ENCODE measurements around the gene DDX3Y.

Gene DDX3Y

GRCh38 chrY:12904618-12905516 is at the start of gene DDX3Y:
Gene DDX3Y (plus strand): TSS chrY:12904868. CDS start chrY:12904937, 69 bp downstream.
- Histone ChIP-seq H3K4me2 (ENCODE audit: low read depth, low read length, poor library complexity, severe bottlenecking) (no peak within 1 kb of the TSS), H3K36me3 (ENCODE audit: low read length) (no peaks in the 10 kb centered on the region), H2AFZ (ENCODE audit: low read depth, low read length, severe bottlenecking) (no peak within 1 kb of the TSS), H3K79me2 (ENCODE audit: insufficient read depth, low read length) (no peaks in the 10 kb centered on the region), H4K20me1 (ENCODE audit: low read depth, low read length) (no peaks in the 10 kb centered on the region), H3K9me3 (ENCODE audit: insufficient read depth, low read length) (no peaks in the 10 kb centered on the region), H3K9ac (ENCODE audit: low read length) (no peak within 1 kb of the TSS), H3K4me3 (ENCODE audit: insufficient read depth, low read length, poor library complexity, severe bottlenecking) (no peak within 1 kb of the TSS), H3F3A (ENCODE audit: insufficient read depth) (no peaks in the 10 kb centered on the region), H3K27ac (ENCODE audit: low read depth, low read length) (no peak within 1 kb of the TSS), H3K9me2 (replicated peaks; ENCODE audit: insufficient read depth, low read length) (no peaks in the 10 kb centered on the region), H3K27me3 (ENCODE audit: low read length) (no peaks in the 10 kb centered on the region)
- TF ChIP-seq CTCF (IDR thresholded peaks at IDR 0.05; ENCODE audit: insufficient read depth, low read length, poor library complexity, severe bottlenecking): no peak
- no peak for TF ChIP-seq EZH2phosphoT487 (conservative IDR thresholded peaks at IDR 0.05; ENCODE audit: low read length)

- Histone ChIP-seq H3K36me3 (ENCODE audit: low read length) (no peaks in the 10 kb centered on the region), H3K9me3 (ENCODE audit: insufficient read depth, low read length) (no peaks in the 10 kb centered on the region), H3K9me2 (replicated peaks; ENCODE audit: insufficient read depth, low read length) (no peaks in the 10 kb centered on the region), H3K27me3 (ENCODE audit: low read length) (no peaks in the 10 kb centered on the region), H3F3A (ENCODE audit: insufficient read depth) (no peaks in the 10 kb centered on the region), H3K4me3 (ENCODE audit: insufficient read depth, low read length, poor library complexity, severe bottlenecking) (no peak overlapping the region), H3K4me2 (ENCODE audit: low read depth, low read length, poor library complexity, severe bottlenecking) (no peak overlapping the region), H3K27ac (ENCODE audit: low read depth, low read length) (no peak overlapping the region), H3K79me2 (ENCODE audit: insufficient read depth, low read length) (no peaks in the 10 kb centered on the region), H2AFZ (ENCODE audit: low read depth, low read length, severe bottlenecking) (no peak overlapping the region), H3K9ac (ENCODE audit: low read length) (no peak overlapping the region), H4K20me1 (ENCODE audit: low read depth, low read length) (no peaks in the 10 kb centered on the region)
- TF ChIP-seq CTCF (IDR thresholded peaks at IDR 0.05; ENCODE audit: insufficient read depth, low read length, poor library complexity, severe bottlenecking) (no peak), EZH2phosphoT487 (conservative IDR thresholded peaks at IDR 0.05; ENCODE audit: low read length) (no peak)
These were observed 48.8 kb upstream of the DDX3Y start for GRCh38 chrY:12855791-12856275.

DNA sequence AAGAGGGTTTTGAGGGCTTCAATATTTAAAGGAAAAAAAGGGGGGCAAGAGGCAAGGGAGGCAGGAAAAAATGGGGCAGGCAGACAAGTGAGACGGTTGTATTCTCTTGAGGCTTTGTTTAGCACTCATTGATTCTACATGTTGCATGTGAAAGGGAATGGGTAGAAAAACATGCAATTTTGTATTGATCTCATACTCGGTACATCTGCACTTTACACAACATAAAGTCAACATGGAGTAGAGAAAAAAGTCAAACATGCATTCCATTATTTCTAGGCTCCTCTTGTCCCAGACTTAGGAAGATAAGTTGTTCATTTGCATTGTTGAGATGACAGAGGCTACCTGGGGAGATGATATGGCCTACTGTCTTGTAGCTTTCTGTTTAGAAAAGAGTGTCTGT is 36.7 kb upstream of the DDX3Y start:
- H3K36me3 ChIP-seq (ENCODE audit: low read length): no peaks in the 10 kb centered on the region
- H3K79me2 ChIP-seq (ENCODE audit: insufficient read depth, low read length): no peaks in the 10 kb centered on the region
- H2AFZ ChIP-seq (ENCODE audit: low read depth, low read length, severe bottlenecking): no peak overlapping the region
- H3K27ac ChIP-seq (ENCODE audit: low read depth, low read length): no peak overlapping the region
- no peaks in the 10 kb centered on the region for H3K9me2 ChIP-seq (replicated peaks; ENCODE audit: insufficient read depth, low read length)
- no peak overlapping the region for H3K4me2 ChIP-seq (ENCODE audit: low read depth, low read length, poor library complexity, severe bottlenecking)
- H3K9ac ChIP-seq (ENCODE audit: low read length): no peak overlapping the region
- no peaks in the 10 kb centered on the region for H3K9me3 ChIP-seq (ENCODE audit: insufficient read depth, low read length)
- H3F3A ChIP-seq (ENCODE audit: insufficient read depth): no peaks in the 10 kb centered on the region
- H3K4me3 ChIP-seq (ENCODE audit: insufficient read depth, low read length, poor library complexity, severe bottlenecking): no peak overlapping the region
- H3K27me3 ChIP-seq (ENCODE audit: low read length): no peaks in the 10 kb centered on the region
- no peak for TF ChIP-seq CTCF (IDR thresholded peaks at IDR 0.05; ENCODE audit: insufficient read depth, low read length, poor library complexity, severe bottlenecking)
- no peak for TF ChIP-seq EZH2phosphoT487 (conservative IDR thresholded peaks at IDR 0.05; ENCODE audit: low read length)
- no peaks in the 10 kb centered on the region for H4K20me1 ChIP-seq (ENCODE audit: low read depth, low read length)

Measured in SU-DHL-6 (cell line).